CD14-positive monocyte (primary cell): ENCODE data around the gene PTGFRN. TPM values are rescaled to one million over a fixed set of nuclear protein-coding genes. Genes with fewer than 3 reads are reported as not detected.

Experiments used
- DNase-seq, 3 donors: peaks; one replicate each; pipeline ENCODE4 v3.0.0-alpha.2; 2011 to 2022
- H2AFZ ChIP-seq: 2 replicates; pipeline ENCODE4 v1.6.0; 2012; ENCODE audit warnings: mild to moderate bottlenecking, low read depth, low read length, inconsistent platforms; ENCODE audit not compliant: insufficient read depth, poor library complexity, severe bottlenecking
- H3K27ac ChIP-seq, 2 donors: 1 replicate in 1 of 2; 2 replicates in 1 of 2; pipeline ENCODE4 v1.5.1; 2012 to 2013; ENCODE audit warnings: low read length in 2 of 2, control low read depth in 1 of 2, inconsistent platforms in 1 of 2, low read depth in 1 of 2, mild to moderate bottlenecking in 1 of 2
- H3K27me3 ChIP-seq, 2 donors: one replicate each; pipeline versions ENCODE4 v1.6.0 to v1.6.1; 2011 to 2013; ENCODE audit warnings: low read length in 2 of 2; ENCODE audit not compliant: control insufficient read depth in 2 of 2, insufficient read depth in 2 of 2
- H3K36me3 ChIP-seq, 2 donors: replicated peaks in 1 of 2; 1 replicate in 1 of 2; 2 replicates in 1 of 2; pipeline versions ENCODE4 v1.5.1 to v1.6.1; 2012 to 2013; ENCODE audit warnings: low read length in 2 of 2, control low read depth in 1 of 2, inconsistent platforms in 1 of 2, mild to moderate bottlenecking in 1 of 2; ENCODE audit not compliant: insufficient read depth in 2 of 2, control insufficient read depth in 1 of 2
- H3K4me1 ChIP-seq, 2 donors: 1 replicate in 1 of 2; 2 replicates in 1 of 2; pipeline versions ENCODE4 v1.5.1 to v1.6.1; 2012 to 2013; ENCODE audit warnings: low read length in 2 of 2, control low read depth in 1 of 2, inconsistent platforms in 1 of 2, mild to moderate bottlenecking in 1 of 2, moderate library complexity in 1 of 2; ENCODE audit not compliant: insufficient read depth in 2 of 2, control insufficient read depth in 1 of 2
- H3K4me2 ChIP-seq: replicated peaks from 2 replicates; pipeline ENCODE3; 2012; ENCODE audit warnings: low read length, moderate library complexity, mild to moderate bottlenecking; ENCODE audit not compliant: poor library complexity, severe bottlenecking; ENCODE audit errors: extremely low read depth
- H3K4me3 ChIP-seq, 3 experiments: fragments of 200-600 bp in 1 of 3; sonication (generic) in 1 of 3; replicated peaks in 1 of 3; 1 replicate in 2 of 3; 2 replicates in 1 of 3; pipeline ENCODE4 v1.5.1; 2011 to 2013; ENCODE audit warnings: low read length in 3 of 3, mild to moderate bottlenecking in 3 of 3, control low read depth in 2 of 3, low read depth in 2 of 3, inconsistent platforms in 1 of 3, moderate library complexity in 1 of 3
- H3K79me2 ChIP-seq: 2 replicates; pipeline ENCODE4 v1.6.0; 2012; ENCODE audit warnings: mild to moderate bottlenecking, control low read depth, inconsistent platforms, low read length, moderate library complexity; ENCODE audit not compliant: insufficient read depth
- H3K9ac ChIP-seq: 2 replicates; pipeline ENCODE4 v1.6.0; 2017; ENCODE audit warnings: low read length, mild to moderate bottlenecking; ENCODE audit not compliant: insufficient read depth, poor library complexity, severe bottlenecking
- H3K9me3 ChIP-seq, 2 donors: replicated peaks in 1 of 2; 1 replicate in 1 of 2; 2 replicates in 1 of 2; pipeline versions ENCODE4 v1.5.1 to v1.6.1; 2012 to 2013; ENCODE audit warnings: low read length in 2 of 2, control low read depth in 1 of 2; ENCODE audit not compliant: control insufficient read depth in 1 of 2, insufficient read depth in 1 of 2
- H4K20me1 ChIP-seq: 2 replicates; pipeline ENCODE4 v1.6.0; 2012; ENCODE audit warnings: mild to moderate bottlenecking, low read length, control low read depth, moderate library complexity; ENCODE audit not compliant: insufficient read depth
- H3K27ac Mint-ChIP-seq, 7 donors: one replicate each; pipeline ENCODE4 v1.8.0; 2020; ENCODE audit warnings: mild to moderate bottlenecking in 7 of 7, mixed read lengths in 7 of 7, moderate library complexity in 6 of 7, inconsistent platforms in 2 of 7
- H3K27me3 Mint-ChIP-seq, 3 donors: one replicate each; pipeline ENCODE4 v1.8.0; 2021 to 2022; ENCODE audit warnings: low read depth in 3 of 3, mild to moderate bottlenecking in 3 of 3, mixed read lengths in 3 of 3, moderate library complexity in 3 of 3, inconsistent platforms in 1 of 3
- H3K36me3 Mint-ChIP-seq, 2 donors: one replicate each; pipeline ENCODE4 v1.8.0; 2020; ENCODE audit warnings: mixed read lengths in 2 of 2, inconsistent platforms in 1 of 2, mild to moderate bottlenecking in 1 of 2
- H3K4me1 Mint-ChIP-seq: one replicate; pipeline ENCODE4 v1.8.0; 2020; ENCODE audit warnings: mild to moderate bottlenecking, mixed read lengths
- H3K4me3 Mint-ChIP-seq, 2 donors: one replicate each; pipeline ENCODE4 v1.8.0; 2020; ENCODE audit warnings: mild to moderate bottlenecking in 2 of 2, mixed read lengths in 2 of 2, moderate library complexity in 1 of 2
- H3K9me3 Mint-ChIP-seq, 7 donors: one replicate each; pipeline ENCODE4 v1.8.0; 2020 to 2022; ENCODE audit warnings: mixed read lengths in 7 of 7, mild to moderate bottlenecking in 6 of 7, moderate library complexity in 6 of 7, inconsistent platforms in 2 of 7
- CTCF ChIP-seq: fragments of 200-600 bp; IDR thresholded peaks from one replicate; pipeline ENCODE4 v1.8.0; 2022; ENCODE audit warnings: antibody characterized with exemption, mild to moderate bottlenecking
- WGBS: methylation state at CpG from one replicate; pipeline ENCODE4 v1.1.5; 2013; ENCODE audit warnings: missing lambda C conversion rate; ENCODE audit not compliant: insufficient coverage; 5-methylcytosine and 5-hydroxymethylcytosine counted together
- intact Hi-C, 2 donors: fragments of 100-400 bp; cut with micrococcal nuclease; formaldehyde crosslinking; loops; one replicate each; pipeline versions ENCODE4 v1.15.0 to v1.15.1; 2023
- polyA plus RNA-seq, 3 donors: library from polyadenylated mRNA; depleted of rRNA in 1 of 3; unstranded in 2 of 3; stranded (reverse) in 1 of 3; fragments of 300-500 nt in 2 of 3; fragments of >200 nt in 1 of 3; fragmentation: Illumina TruSeq in 2 of 3; gene quantifications; 1 replicate in 2 of 3; 2 replicates in 1 of 3; pipeline ENCODE4 v1.2.3, GENCODE V29; 2012 to 2021

PTGFRN gene
- polyA plus RNA-seq, 3 donors = 1.5 to 2.9 (median 1.6) TPM

DNA sequence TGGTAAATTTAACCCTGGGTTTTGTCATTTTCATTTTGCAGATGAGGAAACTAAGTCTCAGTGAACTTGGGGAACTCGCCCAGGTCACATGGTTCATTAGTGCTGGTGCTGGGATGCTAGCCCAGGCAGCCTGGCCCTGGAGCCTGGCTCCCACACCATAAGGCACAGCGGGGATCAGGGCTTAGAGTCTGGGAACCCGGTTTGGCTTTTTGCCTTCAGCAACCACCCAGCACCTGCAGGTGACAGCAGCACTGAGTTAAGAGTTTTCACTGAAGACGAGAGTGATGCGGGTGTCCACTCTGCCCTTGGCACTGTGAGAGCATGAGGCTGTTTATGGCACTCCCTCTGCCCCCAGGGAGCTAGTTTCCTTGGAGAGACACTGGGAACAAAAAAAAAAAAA lies 73.4 kb downstream of the PTGFRN start:
- no peak overlapping the region for H3K4me2 ChIP-seq
- Mint-ChIP-seq H3K36me3 (no peaks in the 10 kb centered on the region), H3K27me3 (peaks cover 0 to 11% (median 1%) of the 10 kb centered on the region in 3 donors), H3K4me1 (peaks cover 21% of the 10 kb centered on the region), H3K9me3 (peaks cover 0 to 3% (median 0%) of the 10 kb centered on the region in 7 donors), H3K4me3 (no peak overlapping the region), H3K27ac (no peak overlapping the region)
- H3K9ac ChIP-seq = no peak overlapping the region
- H3K36me3 ChIP-seq = no peaks in the 10 kb centered on the region
- no peak overlapping the region for H3K4me3 ChIP-seq
- 100% methylated on average over 3 of the region's 5 CpGs for WGBS
- no peak for TF ChIP-seq CTCF
- intact Hi-C loops = loop anchor here in 1 of 2 donors (10.0 kb wide), 1 partner anchor 72 kb away; no protein-coding TSS in a partner anchor
- no peaks in the 10 kb centered on the region for H4K20me1 ChIP-seq
- H3K4me1 ChIP-seq = peaks cover 4 to 14% of the 10 kb centered on the region in 2 donors
- H3K27me3 ChIP-seq = no peaks in the 10 kb centered on the region
- no peaks in the 10 kb centered on the region for H3K79me2 ChIP-seq
- H3K27ac ChIP-seq = no peak overlapping the region
- DNase-seq = no peak
- no peaks in the 10 kb centered on the region for H3K9me3 ChIP-seq
- H2AFZ ChIP-seq = no peak overlapping the region

DNA sequence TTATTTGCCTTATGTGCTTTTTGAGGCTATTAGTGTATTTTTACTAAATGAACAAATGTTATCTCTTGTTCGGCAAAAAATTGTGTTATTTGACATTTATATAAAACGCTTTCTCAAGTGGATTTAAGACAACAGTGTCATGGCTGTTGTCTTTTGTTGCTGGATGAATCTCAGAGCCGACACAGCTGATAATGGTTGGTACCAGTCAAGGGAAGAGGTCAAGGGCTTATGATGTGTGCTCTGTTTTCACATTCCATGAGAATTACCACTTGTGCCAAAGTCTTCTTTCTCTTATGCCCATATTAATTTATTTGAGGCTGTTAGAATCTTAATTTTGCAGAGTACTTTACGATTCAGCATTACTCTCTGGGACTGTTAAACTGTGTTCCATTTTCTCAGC lies 74.0 kb downstream of the PTGFRN start:
- Histone ChIP-seq H3K9ac (no peak overlapping the region), H3K4me3 (no peak overlapping the region), H4K20me1 (no peaks in the 10 kb centered on the region), H3K36me3 (no peaks in the 10 kb centered on the region), H3K9me3 (no peaks in the 10 kb centered on the region), H3K27me3 (no peaks in the 10 kb centered on the region), H3K27ac (no peak overlapping the region), H3K4me1 (peaks cover 5 to 14% of the 10 kb centered on the region in 2 donors), H3K79me2 (no peaks in the 10 kb centered on the region), H2AFZ (no peak overlapping the region), H3K4me2 (no peak overlapping the region)
- Mint-ChIP-seq H3K4me3 (no peak overlapping the region), H3K27me3 (peaks cover 0 to 11% (median 1%) of the 10 kb centered on the region in 3 donors), H3K4me1 (peaks cover 26% of the 10 kb centered on the region), H3K36me3 (no peaks in the 10 kb centered on the region), H3K27ac (no peak overlapping the region), H3K9me3 (peaks cover 0 to 3% (median 0%) of the 10 kb centered on the region in 7 donors)
- WGBS = 83% methylated on average over 1 of the region's 4 CpGs
- DNase-seq = no peak
- intact Hi-C loops = loop anchor here in 1 of 2 donors (10.0 kb wide), 1 partner anchor 71 kb away; no protein-coding TSS in a partner anchor
- no peak for TF ChIP-seq CTCF
